CD4-positive, alpha-beta T cell (primary cell): ENCODE data around the gene CDKN2C. TPM values are rescaled to one million over a fixed set of nuclear protein-coding genes. Genes with fewer than 3 reads are reported as not detected.
A peak's percentile ranks its signal among the peaks of the same experiment; 100 is the strongest.

Experiments
- ATAC-seq: fragments of 200-7000 bp; cut with Tn5 transposase; one replicate; pipeline ENCODE4 v1.10.0; 2022; ENCODE audit warnings: mild to moderate bottlenecking; ENCODE audit not compliant: poor library complexity
- CTCF ChIA-PET: fragments of 350-600 bp; sonication (Branson Sonifier 250); formaldehyde crosslinking; loops from one replicate; lab custom pipeline; 2021; ENCODE audit warnings: antibody characterized with exemption, inconsistent platforms; lab: Charles Lee
- POLR2A ChIA-PET: fragments of 350-600 bp; sonication (Branson Sonifier 250); formaldehyde crosslinking; loops from one replicate; lab custom pipeline; 2021; ENCODE audit warnings: antibody characterized with exemption, inconsistent platforms; lab: Charles Lee
- DNase-seq, 14 experiments: peaks; one replicate each; pipeline ENCODE4 v3.0.0-alpha.2; 2013 to 2020; ENCODE audit warnings: mixed read lengths in 2 of 14
- H3K27ac ChIP-seq, 2 donors: one replicate each; pipeline versions ENCODE4 v1.5.1 to v1.7.0; 2013; ENCODE audit warnings: low read length in 2 of 2, low read depth in 1 of 2, mild to moderate bottlenecking in 1 of 2
- H3K27me3 ChIP-seq, 2 experiments: 1 replicate in 1 of 2; 2 replicates in 1 of 2; pipeline versions ENCODE4 v1.6.1 to v1.7.0; 2013; ENCODE audit warnings: low read length in 2 of 2, control low read depth in 1 of 2, mild to moderate bottlenecking in 1 of 2, moderate library complexity in 1 of 2; ENCODE audit not compliant: insufficient read depth in 2 of 2, control insufficient read depth in 1 of 2
- H3K36me3 ChIP-seq: one replicate; pipeline ENCODE4 v1.6.1; 2013; ENCODE audit warnings: low read length, control low read depth; ENCODE audit not compliant: insufficient read depth
- H3K4me1 ChIP-seq: one replicate; pipeline ENCODE4 v1.6.1; 2013; ENCODE audit warnings: low read length, control low read depth; ENCODE audit not compliant: insufficient read depth
- H3K4me3 ChIP-seq: one replicate; pipeline ENCODE4 v1.5.1; 2013; ENCODE audit warnings: mild to moderate bottlenecking, low read length, moderate library complexity
- H3K9me3 ChIP-seq, 2 experiments: 1 replicate in 1 of 2; 2 replicates in 1 of 2; pipeline versions ENCODE4 v1.6.1 to v1.7.0; 2013; ENCODE audit warnings: low read length in 2 of 2, mild to moderate bottlenecking in 2 of 2, control low read depth in 1 of 2, moderate library complexity in 1 of 2; ENCODE audit not compliant: control insufficient read depth in 1 of 2, insufficient read depth in 1 of 2
- H3K27ac Mint-ChIP-seq: one replicate; pipeline ENCODE4 v1.8.0; 2020; ENCODE audit warnings: mixed read lengths
- H3K27me3 Mint-ChIP-seq: one replicate; pipeline ENCODE4 v1.8.0; 2021; ENCODE audit warnings: mixed read lengths
- H3K36me3 Mint-ChIP-seq: one replicate; pipeline ENCODE4 v1.8.0; 2021; ENCODE audit warnings: low read depth, mixed read lengths
- H3K4me1 Mint-ChIP-seq: one replicate; pipeline ENCODE4 v1.8.0; 2021; ENCODE audit warnings: low read depth, mixed read lengths
- H3K4me3 Mint-ChIP-seq: one replicate; pipeline ENCODE4 v1.8.0; 2020; ENCODE audit warnings: mild to moderate bottlenecking, mixed read lengths
- H3K9me3 Mint-ChIP-seq: one replicate; pipeline ENCODE4 v1.8.0; 2020; ENCODE audit warnings: mixed read lengths
- CTCF ChIP-seq: fragments of 200-600 bp; IDR thresholded peaks from one replicate; pipeline ENCODE4 v1.8.0; 2022; ENCODE audit warnings: antibody characterized with exemption, mild to moderate bottlenecking
- intact Hi-C, 2 experiments: fragments of 100-400 bp; cut with DNase I in 1 of 2; cut with micrococcal nuclease in 1 of 2; formaldehyde crosslinking; loops; one replicate each; pipeline versions ENCODE4 v1.15.1 to v1.9.0; 2023 to 2025; cut with DNase I, micrococcal nuclease
- total RNA-seq, 174 experiments: library from RNA in 2 of 174; stranded (reverse) in 2 of 174; gene quantifications; one replicate each; pipeline ENCODE4 v1.2.3 and lab custom pipeline; 2021 to 2026

Gene CDKN2C
- total RNA-seq, 2 experiments from 2014 or later: 4.3 to 4.9 TPM

- H3K4me1 Mint-ChIP-seq: peaks cover 28% of the 10 kb centered on the region
- ChIA-PET CTCF (interaction anchor here (0.9 to 2.8 kb wide), 2 partner anchors 8 to 11 kb away, joined by 4 to 23 read pairs; partner anchors contain the start of gene CDKN2C), POLR2A (interaction anchor here (1.1 to 4.1 kb wide), 4 partner anchors 10 to 276 kb away, joined by 3 to 108 read pairs (median 19); partner anchors contain the start of genes CDKN2C and RNF11)
- peak; percentile 19 for ATAC-seq
- peak overlapping the region; percentile 50 for H3K27ac Mint-ChIP-seq
- Histone ChIP-seq H3K4me3 (peak overlapping the region; percentile 94), H3K9me3 (no peaks in the 10 kb centered on the region), H3K36me3 (no peaks in the 10 kb centered on the region), H3K4me1 (peaks cover 13% of the 10 kb centered on the region), H3K27ac (peak overlapping the region; percentile 16 to 76), H3K27me3 (no peaks in the 10 kb centered on the region)
- peaks cover 13% of the 10 kb centered on the region for H3K36me3 Mint-ChIP-seq
- H3K4me3 Mint-ChIP-seq: peak overlapping the region; percentile 92
- H3K27me3 Mint-ChIP-seq: no peaks in the 10 kb centered on the region
- no peak for TF ChIP-seq CTCF
- H3K9me3 Mint-ChIP-seq: no peaks in the 10 kb centered on the region
- DNase-seq: peak in 4 of 14 experiments; percentile 20 to 38 (median 32)
- intact Hi-C loops: loop anchor here in 1 of 2 experiments (5.0 kb wide), 1 partner anchor 923 kb away; no protein-coding TSS in a partner anchor
These were observed 10.6 kb upstream of the CDKN2C start for GRCh38 chr1:50959303-50959912.

GRCh38 chr1:50959913-50960844, 9.9 kb upstream of the CDKN2C start, which contains the start of gene FAF1:
TSS of gene FAF1 (minus strand) at chr1:50960267. CDS start at chr1:50959811, 456 bp downstream.
- ChIA-PET POLR2A (interaction anchor here (0.6 to 4.1 kb wide), 12 partner anchors 9 to 1808 kb away, joined by 3 to 108 read pairs (median 4); partner anchors contain the start of genes CDKN2C and RNF11), CTCF (interaction anchor here (0.9 to 2.8 kb wide), 5 partner anchors 9 to 87 kb away, joined by 3 to 23 read pairs (median 4); partner anchors contain the start of gene CDKN2C)
- TF ChIP-seq CTCF: no peak
- intact Hi-C loops: loop anchor here (1.0 to 10.0 kb wide), 8 partner anchors 8 to 1405 kb away; partner anchors contain the start of genes RNF11 (in 2 of the 2), CC2D1B (in 1 of the 2) and KTI12 (in 1 of the 2)
- no peaks in the 10 kb centered on the region for H3K9me3 Mint-ChIP-seq
- H3K4me3 Mint-ChIP-seq: peak within 1 kb of the TSS; percentile 98
- H3K27ac Mint-ChIP-seq: peak within 1 kb of the TSS; percentile 50
- ATAC-seq (peak; percentile 87), DNase-seq (peak; percentile 95 to 99 (median 97))
- no peaks in the 10 kb centered on the region for H3K9me3 ChIP-seq
- no peaks in the 10 kb centered on the region for H3K27me3 ChIP-seq
- H3K4me1 ChIP-seq: peaks cover 13% of the 10 kb centered on the region
- H3K4me1 Mint-ChIP-seq: peaks cover 28% of the 10 kb centered on the region
- H3K4me3 ChIP-seq: peak within 1 kb of the TSS; percentile 94
- peaks cover 13% of the 10 kb centered on the region for H3K36me3 Mint-ChIP-seq
- no peaks in the 10 kb centered on the region for H3K27me3 Mint-ChIP-seq
- peak within 1 kb of the TSS; percentile 40 to 77 for H3K27ac ChIP-seq
- no peaks in the 10 kb centered on the region for H3K36me3 ChIP-seq

GRCh38 chr1:50964863-50965262, 5.2 kb upstream of the CDKN2C start:
- intact Hi-C loops: loop anchor here (5.0 to 10.0 kb wide), 5 partner anchors 33 to 1400 kb away; partner anchors contain the start of genes CC2D1B (in 1 of the 2), KTI12 (in 1 of the 2) and RNF11 (in 1 of the 2)
- POLR2A ChIA-PET: no interaction called here

More at GRCh38 chr1:50964863-50965262, 5.2 kb upstream of the CDKN2C start:
- H3K9me3 ChIP-seq: no peaks in the 10 kb centered on the region
- no peak for DNase-seq
- Mint-ChIP-seq H3K27ac (no peak overlapping the region), H3K9me3 (no peaks in the 10 kb centered on the region), H3K27me3 (no peaks in the 10 kb centered on the region), H3K4me1 (peaks cover 18% of the 10 kb centered on the region), H3K36me3 (peaks cover 22% of the 10 kb centered on the region), H3K4me3 (peak overlapping the region; percentile 38)
- CTCF ChIA-PET: no interaction called here
- no peak overlapping the region for H3K27ac ChIP-seq
- no peak for ATAC-seq
- H3K27me3 ChIP-seq: no peaks in the 10 kb centered on the region
- H3K4me3 ChIP-seq: no peak overlapping the region
- peaks cover 19% of the 10 kb centered on the region for H3K4me1 ChIP-seq
- TF ChIP-seq CTCF: no peak
- H3K36me3 ChIP-seq: no peaks in the 10 kb centered on the region
